PC-9 (cell line): ENCODE results near the gene ABTB1. TPM values are rescaled to one million over a fixed set of nuclear protein-coding genes. Genes with fewer than 3 reads are reported as not detected.

Experiments
- BruUV-seq: library from RNA; stranded (reverse); fragments of 400-500 nt; replicated peaks from 2 replicates; lab custom pipeline; 2021; lab: Mats Ljungman, UMichigan
- CTCF ChIA-PET: fragments of 300-600 bp; sonication (Branson Sonifier 250); formaldehyde crosslinking; loops from one replicate; lab custom pipeline; 2022; ENCODE audit warnings: antibody characterized with exemption; lab: Charles Lee
- POLR2A ChIA-PET: fragments of 300-600 bp; sonication (Branson Sonifier 250); formaldehyde crosslinking; loops from one replicate; lab custom pipeline; 2022; ENCODE audit warnings: antibody characterized with exemption; ENCODE audit not compliant: unreplicated experiment; lab: Charles Lee
- DNase-seq, 2 experiments: peaks; one replicate each; pipeline versions ENCODE4 v3.0.0 to v3.0.0-alpha.2; 2015 to 2022; ENCODE audit warnings: mixed read lengths in 1 of 2
- H2AFZ ChIP-seq: fragments of 200-600 bp; sonication (generic); 2 replicates; pipeline ENCODE4 v1.8.1; 2017; ENCODE audit warnings: antibody characterized with exemption
- H3F3A ChIP-seq: fragments of 200-600 bp; sonication (generic); 2 replicates; pipeline ENCODE4 v1.8.1; 2017; ENCODE audit warnings: antibody characterized with exemption, mild to moderate bottlenecking, low read depth; ENCODE audit not compliant: insufficient read depth
- H3K27ac ChIP-seq: fragments of 200-600 bp; sonication (generic); 2 replicates; pipeline ENCODE4 v1.6.1; 2016; ENCODE audit warnings: mixed run types
- H3K27me3 ChIP-seq: fragments of 200-600 bp; sonication (generic); 2 replicates; pipeline ENCODE4 v1.6.1; 2016; ENCODE audit warnings: low read depth, mixed run types; ENCODE audit not compliant: insufficient read depth
- H3K36me3 ChIP-seq: fragments of 200-600 bp; sonication (generic); 2 replicates; pipeline ENCODE4 v1.6.1; 2016; ENCODE audit warnings: low read depth, mixed run types
- H3K4me1 ChIP-seq: fragments of 200-600 bp; sonication (generic); replicated peaks from 2 replicates; pipeline ENCODE4 v1.6.1; 2016; ENCODE audit warnings: mixed run types; ENCODE audit not compliant: insufficient read depth
- H3K4me2 ChIP-seq: fragments of 200-600 bp; sonication (generic); 2 replicates; pipeline ENCODE4 v1.6.1; 2017; ENCODE audit warnings: mixed run types
- H3K4me3 ChIP-seq: fragments of 200-600 bp; sonication (generic); 2 replicates; pipeline ENCODE4 v1.6.1; 2016; ENCODE audit warnings: mixed run types
- H3K79me2 ChIP-seq: fragments of 200-600 bp; sonication (generic); 2 replicates; pipeline ENCODE4 v1.6.1; 2017; ENCODE audit warnings: low read depth, mixed run types
- H3K9me2 ChIP-seq: fragments of 200-600 bp; sonication (generic); 2 replicates; pipeline ENCODE4 v1.8.1; 2017; ENCODE audit warnings: mild to moderate bottlenecking; ENCODE audit not compliant: insufficient read depth
- H3K9me3 ChIP-seq: fragments of 200-600 bp; sonication (generic); 2 replicates; pipeline ENCODE4 v1.8.1; 2016; ENCODE audit warnings: low read depth; ENCODE audit not compliant: insufficient read depth
- H4K20me1 ChIP-seq: fragments of 200-600 bp; sonication (generic); 2 replicates; pipeline ENCODE4 v1.8.1; 2017; ENCODE audit not compliant: insufficient read depth
- CTCF ChIP-seq: fragments of 200-600 bp; sonication (generic); conservative IDR thresholded peaks from 2 replicates; pipeline ENCODE4 v1.6.1; 2017; ENCODE audit warnings: mixed run types, antibody characterized with exemption, mild to moderate bottlenecking, moderate library complexity
- EZH2 ChIP-seq: fragments of 200-600 bp; sonication (generic); IDR thresholded peaks from 2 replicates; pipeline ENCODE4 v1.8.0; 2017; ENCODE audit warnings: antibody characterized with exemption, low read depth
- intact Hi-C: fragments of 100-400 bp; cut with micrococcal nuclease; formaldehyde crosslinking; loops from one replicate; pipeline ENCODE4 v1.10.0; 2022; ENCODE audit not compliant: unreplicated experiment
- total RNA-seq: library from RNA; stranded (reverse); gene quantifications from 2 replicates; pipeline ENCODE4 v1.2.3, GENCODE V29; 2021

The ABTB1 gene
- total RNA-seq, 1 experiment from 2014 or later, result 39.1 TPM

- intact Hi-C loops, result loop anchor here (10.0 kb wide), 1 partner anchor 1378 kb away; no protein-coding TSS in a partner anchor
- DNase-seq, result no peak
- H3F3A ChIP-seq, result no peaks in the 10 kb centered on the region
- ChIA-PET POLR2A (no interaction called here), CTCF (no interaction called here)
- H3K36me3 ChIP-seq, result no peaks in the 10 kb centered on the region
- H3K79me2 ChIP-seq, result no peaks in the 10 kb centered on the region
- no peaks in the 10 kb centered on the region for H4K20me1 ChIP-seq
- no peak overlapping the region for H3K4me3 ChIP-seq
- no TSS peak for BruUV-seq
- H2AFZ ChIP-seq, result no peak overlapping the region
- no peaks in the 10 kb centered on the region for H3K9me2 ChIP-seq
- no peak for TF ChIP-seq EZH2
- no peaks in the 10 kb centered on the region for H3K27me3 ChIP-seq
- H3K27ac ChIP-seq, result no peak overlapping the region
- no peaks in the 10 kb centered on the region for H3K9me3 ChIP-seq
- no peak overlapping the region for H3K4me2 ChIP-seq
- H3K4me1 ChIP-seq, result peaks cover 6% of the 10 kb centered on the region; the same call in 1 of the 2 replicates
These were observed 3.7 kb downstream of the ABTB1 start for GRCh38 chr3:127676456-127676855.

- Histone ChIP-seq H3K4me1 (peaks cover 2% of the 10 kb centered on the region; the same call in 1 of the 2 replicates), H3K27me3 (no peaks in the 10 kb centered on the region), H4K20me1 (no peaks in the 10 kb centered on the region), H3K4me3 (no peak overlapping the region), H3K79me2 (no peaks in the 10 kb centered on the region), H3K27ac (no peak overlapping the region), H3K9me3 (no peaks in the 10 kb centered on the region), H3K36me3 (no peaks in the 10 kb centered on the region), H3K4me2 (no peak overlapping the region), H3K9me2 (no peaks in the 10 kb centered on the region), H3F3A (no peaks in the 10 kb centered on the region), H2AFZ (no peak overlapping the region)
- CTCF ChIA-PET, result no interaction called here
- no TSS peak for BruUV-seq
- intact Hi-C loops, result loop anchor here (10.0 kb wide), 1 partner anchor 1378 kb away; no protein-coding TSS in a partner anchor
- no peak for DNase-seq
- TF ChIP-seq EZH2 (no peak), CTCF (no peak)
- POLR2A ChIA-PET, result no interaction called here
These were observed 4.2 kb downstream of the ABTB1 start for GRCh38 chr3:127676921-127677351.

GRCh38 chr3:127677541-127678314, 5.0 kb downstream of the ABTB1 start:
- DNase-seq, result no peak
- Histone ChIP-seq H2AFZ (no peak overlapping the region), H3K4me2 (no peak overlapping the region), H3K9me3 (no peaks in the 10 kb centered on the region), H3K79me2 (no peaks in the 10 kb centered on the region), H3K27ac (no peak overlapping the region), H3K36me3 (no peaks in the 10 kb centered on the region), H3F3A (no peaks in the 10 kb centered on the region), H3K4me1 (no peaks in the 10 kb centered on the region), H4K20me1 (no peaks in the 10 kb centered on the region), H3K4me3 (no peak overlapping the region), H3K9me2 (no peaks in the 10 kb centered on the region), H3K27me3 (no peaks in the 10 kb centered on the region)
- intact Hi-C loops, result loop anchor here (10.0 kb wide), 1 partner anchor 1377 kb away; no protein-coding TSS in a partner anchor
- POLR2A ChIA-PET, result no interaction called here
- CTCF ChIA-PET, result no interaction called here
- TF ChIP-seq EZH2, result no peak
- no peak for TF ChIP-seq CTCF
- no TSS peak for BruUV-seq
